DMS53 treated with DMSO at 0.1 percent for 48 hours (cell line): ENCODE measurements around the gene APOE.

ENCODE experiments used
- DNase-seq: peaks from one replicate; lab custom pipeline; 2025; ENCODE audit not compliant: unreplicated experiment; lab: John Stamatoyannopoulos, UW

The APOE gene

DNA sequence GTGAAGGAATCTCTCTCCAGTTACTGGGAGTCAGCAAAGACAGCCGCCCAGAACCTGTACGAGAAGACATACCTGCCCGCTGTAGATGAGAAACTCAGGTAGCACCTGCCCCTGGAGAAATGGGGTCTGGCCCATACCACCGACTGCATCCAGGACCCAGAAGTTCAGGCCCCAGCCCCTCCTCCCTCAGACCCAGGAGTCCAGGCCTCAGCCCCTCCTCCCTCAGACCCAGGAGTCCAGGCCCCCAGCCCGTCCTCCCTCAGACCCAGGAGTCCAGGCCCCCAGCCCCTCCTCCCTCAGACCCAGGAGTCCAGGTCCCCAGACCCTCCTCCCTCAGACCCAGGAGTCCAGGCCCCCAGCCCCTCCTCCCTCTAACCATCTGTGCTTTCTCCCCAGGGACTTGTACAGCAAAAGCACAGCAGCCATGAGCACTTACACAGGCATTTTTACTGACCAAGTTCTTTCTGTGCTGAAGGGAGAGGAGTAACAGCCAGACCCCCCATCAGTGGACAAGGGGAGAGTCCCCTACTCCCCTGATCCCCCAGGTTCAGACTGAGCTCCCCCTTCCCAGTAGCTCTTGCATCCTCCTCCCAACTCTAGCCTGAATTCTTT, 43.3 kb downstream of the APOE start:
- no peak for DNase-seq

DNA sequence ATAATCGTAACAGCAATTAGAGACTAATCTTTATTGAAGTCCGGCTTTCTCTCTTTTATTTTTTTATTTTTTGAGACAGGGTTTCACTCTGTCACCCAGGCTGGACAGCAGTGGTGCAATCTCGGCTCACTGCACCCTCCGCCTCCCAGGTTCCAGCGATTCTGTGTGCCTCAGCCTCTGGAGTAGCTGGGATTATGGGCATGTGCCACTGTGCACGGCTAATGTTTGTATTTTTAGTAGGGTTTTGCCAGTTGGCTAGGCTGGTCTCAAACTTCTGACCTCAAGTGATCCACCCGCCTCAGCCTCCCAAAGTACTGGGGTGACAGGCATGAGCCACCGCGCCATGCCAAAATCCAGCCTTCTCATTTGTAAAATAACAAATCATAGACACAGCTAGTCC, 44.0 kb downstream of the APOE start:
- no peak for DNase-seq

DNA sequence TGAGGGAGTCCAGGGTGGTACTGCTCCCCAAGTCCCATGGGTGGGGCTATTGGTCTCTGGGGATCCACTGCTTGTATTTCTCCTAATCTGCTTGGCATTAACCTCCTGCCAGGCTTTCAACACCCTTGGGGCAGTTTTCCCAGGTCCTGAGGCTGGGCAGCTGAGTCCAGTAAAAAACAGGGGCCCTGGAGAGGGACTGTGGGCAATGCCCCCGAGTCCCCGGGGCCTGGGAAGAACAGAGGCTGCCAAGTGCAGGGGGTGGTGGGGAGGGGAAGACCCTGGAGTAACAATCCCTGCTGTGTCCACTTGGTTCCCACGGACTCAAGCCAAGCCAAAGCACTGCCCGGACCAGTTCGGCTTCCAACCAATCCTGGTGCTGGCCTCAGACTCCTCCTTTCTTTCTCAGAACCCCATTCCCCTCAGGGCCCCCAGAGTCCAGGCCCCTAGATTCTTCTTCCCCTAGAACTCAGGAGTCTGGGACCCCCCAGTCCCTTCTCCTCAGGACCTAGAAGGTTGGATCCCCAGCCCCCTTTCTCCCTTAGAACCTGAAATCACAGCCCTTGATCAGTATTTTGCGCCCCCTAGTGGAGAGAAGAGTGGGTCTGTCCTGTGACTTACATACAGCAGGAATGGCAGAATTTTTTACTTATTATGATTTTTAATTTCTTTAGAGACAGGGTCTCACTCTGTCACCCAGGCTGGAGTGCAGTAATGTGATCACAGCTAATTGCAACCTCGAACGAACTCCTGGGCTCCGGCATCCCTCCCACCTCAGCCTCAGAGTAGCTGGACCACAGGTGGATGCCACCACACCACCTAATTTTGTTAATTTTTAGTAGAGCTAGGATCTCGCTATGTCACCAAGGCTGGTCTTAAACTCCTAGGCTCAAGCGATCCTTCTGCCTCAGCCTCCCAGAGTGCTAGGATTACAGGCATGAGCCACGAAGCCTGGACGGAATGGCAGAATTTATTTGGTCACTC, 45.9 kb downstream of the APOE start:
- peak; percentile 38 for DNase-seq

DNA sequence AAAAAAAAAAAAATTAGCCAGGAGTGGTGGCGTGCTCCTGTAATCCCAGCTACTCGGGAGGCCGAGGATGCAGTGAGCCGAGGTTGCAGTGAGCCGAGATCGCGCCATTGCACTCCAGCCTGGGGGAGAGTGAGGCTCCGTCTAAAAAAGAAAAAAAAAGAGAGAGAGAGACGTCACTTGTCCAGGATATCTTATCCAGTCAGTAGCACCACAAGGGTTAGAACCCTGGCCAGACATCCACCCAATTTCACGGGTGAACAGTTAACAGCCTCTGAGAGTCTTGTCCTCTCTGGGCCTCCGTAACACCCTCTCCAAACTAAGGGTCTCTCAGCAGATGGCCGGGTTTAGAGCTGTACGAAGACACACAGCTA, 48.7 kb downstream of the APOE start:
- DNase-seq, result no peak

DNA sequence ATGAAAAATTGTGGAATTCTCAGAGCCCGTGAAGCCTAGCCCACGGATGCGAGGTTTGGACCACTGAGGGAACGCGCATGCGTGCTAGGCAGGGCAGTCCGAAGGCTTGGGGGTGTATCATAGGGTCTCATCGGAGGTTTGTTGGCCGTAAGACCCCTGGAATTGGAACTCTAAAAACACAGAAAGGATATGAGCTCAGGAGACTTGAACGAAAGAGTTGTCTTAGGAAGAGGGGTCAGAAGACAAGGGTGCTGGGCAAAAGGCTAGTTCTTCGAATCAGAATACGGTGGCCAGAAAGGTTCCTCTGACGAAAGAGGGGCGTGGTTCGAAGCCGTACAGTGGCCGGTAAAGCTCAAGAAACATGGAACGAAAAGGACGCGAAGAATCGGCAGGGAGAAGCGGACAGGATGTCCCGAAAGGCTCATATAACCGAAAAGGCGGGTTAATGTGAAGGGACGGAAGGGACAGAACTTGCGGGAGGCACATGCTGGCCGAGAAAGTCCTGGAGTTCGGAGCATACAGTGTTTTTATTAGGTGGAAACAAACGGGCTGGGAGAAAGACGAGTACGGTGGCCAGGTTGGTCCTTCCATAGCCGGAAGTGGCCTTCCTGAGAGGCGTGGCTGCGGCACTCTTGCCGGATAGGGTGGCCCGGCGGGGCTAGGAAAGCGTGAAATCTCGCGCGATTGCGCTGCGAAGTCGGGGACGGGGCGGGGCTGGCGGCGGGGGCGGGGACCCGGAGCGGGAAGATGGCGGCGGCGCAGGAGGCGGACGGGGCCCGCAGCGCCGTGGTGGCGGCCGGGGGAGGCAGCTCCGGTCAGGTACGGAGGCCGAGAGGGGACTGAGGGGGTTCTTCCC, 49.3 kb downstream of the APOE start, which contains the start of gene CLPTM1:
TSS of gene CLPTM1 (plus strand) at position 732 of the 856 bp plus-strand sequence. CDS start at position 748, 16 bp downstream.
- DNase-seq, result peak; percentile 83

DNA sequence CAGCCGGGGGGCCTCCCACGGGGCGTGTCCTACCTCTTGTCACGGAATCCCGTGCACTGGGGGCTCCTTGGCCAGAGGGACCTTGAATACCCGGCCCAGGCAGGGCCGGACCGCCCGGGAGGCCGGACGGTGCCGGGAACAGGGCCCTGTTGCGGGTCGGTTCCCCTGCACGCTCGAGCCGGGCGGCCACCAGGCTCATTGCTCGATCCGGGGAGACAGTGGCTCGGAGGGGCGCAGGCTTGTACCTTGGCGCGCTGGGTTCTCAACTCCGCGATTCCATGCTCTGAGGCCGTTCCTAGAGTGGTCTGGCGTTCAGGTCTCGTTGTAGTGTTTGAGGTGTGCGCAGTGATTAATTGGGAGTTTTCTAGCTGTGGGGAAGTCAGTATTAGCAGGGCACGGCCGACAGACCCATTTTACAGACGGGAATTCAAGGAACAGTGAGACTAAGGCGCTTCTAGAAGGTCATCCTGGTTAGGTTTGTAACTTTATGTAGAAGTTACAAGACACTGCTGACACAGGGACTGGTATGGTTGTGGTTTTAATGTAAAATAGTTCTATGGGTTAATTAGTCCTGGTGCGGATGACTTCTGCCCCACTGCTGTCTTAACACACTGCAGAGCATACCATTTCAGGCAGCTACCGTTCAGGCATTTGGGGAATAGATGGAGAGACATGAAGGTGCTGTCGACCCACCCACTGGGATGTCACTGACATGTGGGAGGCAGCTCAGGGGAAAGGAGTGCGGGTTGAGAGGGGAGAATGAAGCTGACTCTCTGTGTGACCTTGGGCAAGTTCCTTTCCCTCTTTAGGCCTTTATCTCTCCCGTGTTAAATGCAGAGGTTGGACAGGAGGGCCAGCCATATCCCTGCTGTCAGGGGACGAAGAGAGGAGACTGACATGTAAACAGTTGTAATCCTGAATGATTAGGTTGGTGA, 50.2 kb downstream of the APOE start:
- DNase-seq, result no peak

DNA sequence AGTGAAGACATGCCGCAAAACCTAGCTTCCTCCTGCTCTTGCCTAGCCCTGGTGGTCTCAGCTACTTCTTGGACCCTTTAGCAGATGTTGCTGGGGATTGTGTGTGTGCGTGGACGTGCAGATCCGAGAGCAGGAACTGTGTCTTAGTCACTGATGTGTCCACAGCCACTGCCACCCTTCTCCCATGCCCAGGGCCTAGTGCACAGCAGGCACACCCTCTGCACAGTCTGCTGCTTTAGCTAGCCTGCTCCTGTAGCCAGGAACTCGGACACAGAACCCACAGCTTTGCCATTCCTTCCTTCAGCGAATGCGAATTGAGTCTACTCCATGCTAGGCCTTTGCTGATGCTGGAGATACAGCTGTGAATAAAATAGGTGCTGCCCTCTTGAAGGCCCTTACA, 51.9 kb downstream of the APOE start:
- DNase-seq, result no peak

DNA sequence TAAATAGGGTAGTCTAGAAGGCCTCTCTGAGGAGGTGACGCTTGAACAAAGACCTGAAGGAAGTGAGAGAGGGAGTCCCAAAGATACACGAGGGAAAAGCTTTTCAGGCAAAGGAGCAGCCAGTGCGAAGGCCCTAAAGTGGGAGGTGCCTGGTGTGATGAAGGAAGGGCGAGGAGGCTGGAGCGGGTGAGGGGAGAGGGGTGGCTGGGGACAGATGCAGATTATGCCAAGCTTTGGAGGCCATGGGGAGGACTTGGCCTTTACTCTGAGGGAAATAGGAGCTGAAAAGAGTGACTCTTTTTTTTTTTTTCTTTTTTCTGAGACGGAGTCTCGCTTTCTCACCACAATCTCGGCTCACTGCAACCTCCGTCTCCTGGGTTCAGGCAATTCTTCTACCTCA, 52.5 kb downstream of the APOE start:
- DNase-seq, result no peak
